HEK293 (cell line): Measurements from ENCODE around the gene PCSK1N.
A peak's percentile ranks its signal among the peaks of the same experiment; 100 is the strongest.

Source experiments
- CTCF ChIA-PET: fragments of 350-600 bp; formaldehyde crosslinking; extraction: SDS; loops from one replicate; lab custom pipeline; 2021; ENCODE audit warnings: antibody characterized with exemption; lab: Yijun Ruan, JAX
- POLR2A ChIA-PET: fragments of 300-600 bp; formaldehyde crosslinking; extraction: SDS; loops from one replicate; lab custom pipeline; 2020; ENCODE audit warnings: antibody characterized with exemption, inconsistent platforms; lab: Yijun Ruan, JAX
- H3K27ac ChIP-seq: fragments of 200-500 bp; sonication (Bioruptor generic); 2 replicates; pipeline ENCODE4 v1.5.1; 2014; ENCODE audit warnings: low read depth, low read length, control low read depth, inconsistent platforms; ENCODE audit errors: extremely low read depth
- H3K36me3 ChIP-seq, 2 experiments: fragments of 200-500 bp in 1 of 2; sonication (Bioruptor generic) in 1 of 2; 1 replicate in 1 of 2; 2 replicates in 1 of 2; pipeline ENCODE4 v1.5.1; 2014 to 2017; ENCODE audit warnings: inconsistent platforms in 2 of 2, low read length in 2 of 2; ENCODE audit not compliant: control insufficient read depth in 2 of 2, insufficient read depth in 1 of 2
- H3K4me1 ChIP-seq: fragments of 200-500 bp; sonication (Bioruptor generic); 2 replicates; pipeline ENCODE4 v1.5.1; 2014; ENCODE audit warnings: mild to moderate bottlenecking, low read length, inconsistent platforms; ENCODE audit not compliant: control insufficient read depth, insufficient read depth
- H3K4me3 ChIP-seq: 2 replicates; pipeline ENCODE4 v1.5.1; 2011; ENCODE audit warnings: low read depth, mild to moderate bottlenecking, control low read depth, low read length, moderate library complexity
- H3K9me3 ChIP-seq: fragments of 200-500 bp; sonication (Bioruptor generic); 2 replicates; pipeline ENCODE4 v1.5.1; 2014; ENCODE audit warnings: low read depth, low read length, inconsistent platforms; ENCODE audit not compliant: control insufficient read depth, insufficient read depth
- BCL11B ChIP-seq: fragments of 450-650 bp; formaldehyde crosslinking; IDR thresholded peaks from 2 replicates; pipeline ENCODE4 v1.5.1; 2016; ENCODE audit warnings: low read depth, missing biosample characterization, missing genetic modification characterization
- FEZF1 ChIP-seq: fragments of 450-650 bp; formaldehyde crosslinking; IDR thresholded peaks from 2 replicates; pipeline ENCODE4 v1.5.1; 2016; ENCODE audit warnings: missing biosample characterization, missing genetic modification characterization
- GLIS2 ChIP-seq: fragments of 450-650 bp; formaldehyde crosslinking; IDR thresholded peaks from 2 replicates; pipeline ENCODE4 v1.5.1; 2016; ENCODE audit warnings: missing biosample characterization, missing genetic modification characterization
- PRDM1 ChIP-seq: fragments of 450-650 bp; formaldehyde crosslinking; IDR thresholded peaks from 2 replicates; pipeline ENCODE4; 2016; ENCODE audit warnings: missing biosample characterization, missing genetic modification characterization
- ZBTB8A ChIP-seq: fragments of 450-650 bp; formaldehyde crosslinking; IDR thresholded peaks from 2 replicates; pipeline ENCODE4 v1.5.1; 2016; ENCODE audit warnings: missing biosample characterization, missing genetic modification characterization
- ZFP69B ChIP-seq: fragments of 450-650 bp; formaldehyde crosslinking; IDR thresholded peaks from 2 replicates; pipeline ENCODE4 v1.5.1; 2016; ENCODE audit warnings: missing biosample characterization, missing genetic modification characterization
- ZIC2 ChIP-seq: fragments of 450-650 bp; formaldehyde crosslinking; IDR thresholded peaks from 2 replicates; pipeline ENCODE4 v1.5.1; 2016; ENCODE audit warnings: missing biosample characterization, missing genetic modification characterization
- ZNF10 ChIP-seq: fragments of 450-650 bp; formaldehyde crosslinking; IDR thresholded peaks from 2 replicates; pipeline ENCODE4 v1.5.1; 2017; ENCODE audit warnings: missing biosample characterization, missing genetic modification characterization
- ZNF114 ChIP-seq: fragments of 450-650 bp; formaldehyde crosslinking; IDR thresholded peaks from 2 replicates; pipeline ENCODE4 v1.5.0; 2017; ENCODE audit warnings: missing biosample characterization, missing genetic modification characterization
- ZNF146 ChIP-seq: fragments of 450-650 bp; formaldehyde crosslinking; IDR thresholded peaks from 2 replicates; pipeline ENCODE4 v1.5.1; 2016; ENCODE audit warnings: missing biosample characterization, missing genetic modification characterization
- ZNF19 ChIP-seq: fragments of 450-650 bp; formaldehyde crosslinking; IDR thresholded peaks from 2 replicates; pipeline ENCODE4; 2016; ENCODE audit warnings: missing biosample characterization, missing genetic modification characterization, low read depth
- ZNF202 ChIP-seq: fragments of 450-650 bp; formaldehyde crosslinking; IDR thresholded peaks from 2 replicates; pipeline ENCODE4 v1.5.1; 2016; ENCODE audit warnings: missing biosample characterization, missing genetic modification characterization, borderline replicate concordance
- ZNF214 ChIP-seq: fragments of 450-650 bp; formaldehyde crosslinking; IDR thresholded peaks from 2 replicates; pipeline ENCODE4 v1.5.1; 2017; ENCODE audit warnings: missing biosample characterization, mild to moderate bottlenecking, missing genetic modification characterization, borderline replicate concordance
- ZNF324 ChIP-seq: fragments of 450-650 bp; formaldehyde crosslinking; IDR thresholded peaks from 2 replicates; pipeline ENCODE4 v1.5.1; 2016; ENCODE audit warnings: missing biosample characterization, missing genetic modification characterization
- ZNF335 ChIP-seq: fragments of 450-650 bp; formaldehyde crosslinking; conservative IDR thresholded peaks from 2 replicates; pipeline ENCODE4 v1.5.1; 2016; ENCODE audit warnings: missing biosample characterization, missing genetic modification characterization
- ZNF391 ChIP-seq: fragments of 450-650 bp; formaldehyde crosslinking; IDR thresholded peaks from 2 replicates; pipeline ENCODE4 v1.5.1; 2016; ENCODE audit warnings: low read depth, missing biosample characterization, missing genetic modification characterization, borderline replicate concordance
- ZNF426 ChIP-seq: fragments of 450-650 bp; formaldehyde crosslinking; IDR thresholded peaks from 2 replicates; pipeline ENCODE4 v1.5.1; 2017; ENCODE audit warnings: missing biosample characterization, missing genetic modification characterization, mild to moderate bottlenecking, inconsistent platforms, moderate library complexity
- ZNF433 ChIP-seq: fragments of 450-650 bp; formaldehyde crosslinking; IDR thresholded peaks from 2 replicates; pipeline ENCODE4 v1.5.1; 2016; ENCODE audit warnings: missing biosample characterization, missing genetic modification characterization, low read depth
- ZNF473 ChIP-seq: fragments of 450-650 bp; formaldehyde crosslinking; IDR thresholded peaks from 2 replicates; pipeline ENCODE4 v1.5.1; 2017; ENCODE audit warnings: missing biosample characterization, missing genetic modification characterization
- ZNF555 ChIP-seq: fragments of 450-650 bp; formaldehyde crosslinking; conservative IDR thresholded peaks from 2 replicates; pipeline ENCODE4 v1.5.1; 2017; ENCODE audit warnings: missing biosample characterization, mild to moderate bottlenecking, missing genetic modification characterization, inconsistent platforms
- ZNF561 ChIP-seq: fragments of 450-650 bp; IDR thresholded peaks from 2 replicates; pipeline ENCODE4 v1.5.1; 2018; ENCODE audit warnings: missing biosample characterization, missing genetic modification characterization, borderline replicate concordance
- ZNF621 ChIP-seq: fragments of 450-650 bp; formaldehyde crosslinking; IDR thresholded peaks from 2 replicates; pipeline ENCODE4 v1.5.1; 2017; ENCODE audit warnings: missing biosample characterization, missing genetic modification characterization
- ZNF658 ChIP-seq: fragments of 450-650 bp; formaldehyde crosslinking; IDR thresholded peaks from 2 replicates; pipeline ENCODE4; 2016; ENCODE audit warnings: missing biosample characterization, missing genetic modification characterization
- ZNF830 ChIP-seq: fragments of 450-650 bp; IDR thresholded peaks from 2 replicates; pipeline ENCODE4 v1.5.0; 2018; ENCODE audit warnings: missing biosample characterization, missing genetic modification characterization, low read depth, mild to moderate bottlenecking, moderate library complexity
- TF ChIP-seq, protein P1 (sequence below): fragments of 450-650 bp; formaldehyde crosslinking; IDR thresholded peaks from 2 replicates; pipeline ENCODE4 v1.5.1; 2016; ENCODE audit warnings: missing biosample characterization, missing genetic modification characterization
- TF ChIP-seq, protein P2 (sequence below): fragments of 450-650 bp; formaldehyde crosslinking; IDR thresholded peaks from 2 replicates; pipeline ENCODE4 v1.5.1; 2016; ENCODE audit warnings: missing biosample characterization, missing genetic modification characterization
- TF ChIP-seq, protein P3 (sequence below): fragments of 450-650 bp; formaldehyde crosslinking; IDR thresholded peaks from 2 replicates; pipeline ENCODE4 v1.5.1; 2016; ENCODE audit warnings: missing biosample characterization, missing genetic modification characterization
- TF ChIP-seq, protein P4 (sequence below): fragments of 450-650 bp; formaldehyde crosslinking; IDR thresholded peaks from 2 replicates; pipeline ENCODE4 v1.5.1; 2016; ENCODE audit warnings: missing biosample characterization, missing genetic modification characterization
- TF ChIP-seq, protein P5 (sequence below): fragments of 450-650 bp; IDR thresholded peaks from 2 replicates; pipeline ENCODE4 v1.5.1; 2018; ENCODE audit warnings: missing biosample characterization, mild to moderate bottlenecking, missing genetic modification characterization

The PCSK1N gene

DNA sequence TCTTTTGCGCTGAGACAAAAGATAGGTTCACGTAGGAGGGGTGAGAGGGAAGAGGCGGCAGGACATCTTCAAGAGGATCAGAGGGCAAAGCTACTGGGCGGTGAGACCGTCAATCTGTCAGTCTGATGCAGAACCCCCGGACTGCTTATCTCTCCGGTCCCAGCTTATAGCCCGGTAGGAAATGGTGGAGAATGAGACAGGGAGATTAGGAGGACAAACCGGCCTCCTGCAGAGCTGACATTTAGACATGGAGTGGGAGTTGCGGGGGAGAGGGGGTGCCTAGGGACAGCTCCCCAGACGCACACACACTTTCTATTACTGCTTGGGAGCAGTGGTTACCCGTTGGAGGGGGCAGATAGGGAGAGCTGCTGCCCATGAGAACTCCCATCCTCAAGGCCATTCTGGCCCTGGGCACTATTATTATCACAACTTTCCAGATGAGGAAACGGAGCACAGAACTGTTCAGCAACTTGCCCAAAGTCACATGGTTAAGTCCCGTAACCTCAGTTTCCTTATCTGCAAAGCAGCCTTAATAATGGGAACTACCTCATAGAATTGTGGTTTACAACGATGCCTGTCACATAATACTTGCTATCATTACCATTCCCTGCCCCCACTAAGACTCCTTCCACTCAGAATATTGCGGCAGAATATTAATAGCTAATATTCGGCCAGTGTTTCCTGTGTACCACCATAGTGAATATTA, 34.7 kb downstream of the PCSK1N start:
- peak overlapping the region; percentile 80 for H3K4me3 ChIP-seq
- no peaks in the 10 kb centered on the region for H3K9me3 ChIP-seq
- H3K4me1 ChIP-seq = peaks cover 4% of the 10 kb centered on the region; the same call in 1 of the 2 replicates
- ChIA-PET POLR2A (interaction anchor here (0.8 to 1.8 kb wide), 9 partner anchors 12 to 468 kb away, joined by 3 to 16 read pairs (median 5); partner anchors contain the start of genes EBP, PQBP1, SLC35A2 and TIMM17B), CTCF (interaction anchor here (0.9 kb wide), 1 partner anchor 138 kb away, joined by 5 read pairs; no protein-coding TSS in a partner anchor)
- peak overlapping the region; percentile 85 for H3K27ac ChIP-seq
- peaks cover 10 to 26% of the 10 kb centered on the region in 2 experiments; a peak in 2 of 3 replicates for H3K36me3 ChIP-seq
- TF ChIP-seq ZNF433 (no peak), ZNF214 (tag by site-specific recombination) (no peak), GLIS2 (tag by site-specific recombination) (no peak), ZFP69B (tag by site-specific recombination) (no peak), ZNF658 (no peak), ZNF555 (no peak), ZNF10 (tag by site-specific recombination) (no peak), ZNF114 (no peak), ZNF391 (tag by site-specific recombination) (no peak), ZBTB8A (tag by site-specific recombination) (no peak), ZNF473 (no peak), ZNF202 (tag by site-specific recombination) (no peak), FEZF1 (tag by site-specific recombination) (no peak), ZNF621 (no peak), BCL11B (tag by site-specific recombination) (peak; percentile 47; the same call in 1 of the 2 replicates), ZNF830 (no peak), ZNF146 (tag by site-specific recombination) (no peak), ZNF335 (tag by site-specific recombination) (peak; percentile 96), ZNF19 (tag by site-specific recombination) (no peak), ZNF561 (tag by site-specific recombination) (no peak), ZNF324 (tag by site-specific recombination) (no peak), ZIC2 (tag by site-specific recombination) (peak; percentile 67), PRDM1 (tag by site-specific recombination) (no peak), ZNF426 (tag by site-specific recombination) (no peak)
- TF ChIP-seq, protein P1, sequence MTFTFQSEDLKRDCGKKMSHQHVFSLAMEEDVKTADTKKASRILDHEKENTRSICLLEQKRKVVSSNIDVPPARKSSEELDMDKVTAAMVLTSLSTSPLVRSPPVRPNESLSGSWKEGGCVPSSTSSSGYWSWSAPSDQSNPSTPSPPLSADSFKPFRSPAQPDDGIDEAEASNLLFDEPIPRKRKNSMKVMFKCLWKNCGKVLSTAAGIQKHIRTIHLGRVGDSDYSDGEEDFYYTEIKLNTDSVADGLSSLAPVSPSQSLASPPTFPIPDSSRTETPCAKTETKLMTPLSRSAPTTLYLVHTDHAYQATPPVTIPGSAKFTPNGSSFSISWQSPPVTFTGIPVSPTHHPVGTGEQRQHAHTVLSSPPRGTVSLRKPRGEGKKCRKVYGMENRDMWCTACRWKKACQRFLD (tag by site-specific recombination) = no peak
- TF ChIP-seq, protein P2, sequence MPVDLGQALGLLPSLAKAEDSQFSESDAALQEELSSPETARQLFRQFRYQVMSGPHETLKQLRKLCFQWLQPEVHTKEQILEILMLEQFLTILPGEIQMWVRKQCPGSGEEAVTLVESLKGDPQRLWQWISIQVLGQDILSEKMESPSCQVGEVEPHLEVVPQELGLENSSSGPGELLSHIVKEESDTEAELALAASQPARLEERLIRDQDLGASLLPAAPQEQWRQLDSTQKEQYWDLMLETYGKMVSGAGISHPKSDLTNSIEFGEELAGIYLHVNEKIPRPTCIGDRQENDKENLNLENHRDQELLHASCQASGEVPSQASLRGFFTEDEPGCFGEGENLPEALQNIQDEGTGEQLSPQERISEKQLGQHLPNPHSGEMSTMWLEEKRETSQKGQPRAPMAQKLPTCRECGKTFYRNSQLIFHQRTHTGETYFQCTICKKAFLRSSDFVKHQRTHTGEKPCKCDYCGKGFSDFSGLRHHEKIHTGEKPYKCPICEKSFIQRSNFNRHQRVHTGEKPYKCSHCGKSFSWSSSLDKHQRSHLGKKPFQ (tag by site-specific recombination) = no peak
- TF ChIP-seq, protein P3, sequence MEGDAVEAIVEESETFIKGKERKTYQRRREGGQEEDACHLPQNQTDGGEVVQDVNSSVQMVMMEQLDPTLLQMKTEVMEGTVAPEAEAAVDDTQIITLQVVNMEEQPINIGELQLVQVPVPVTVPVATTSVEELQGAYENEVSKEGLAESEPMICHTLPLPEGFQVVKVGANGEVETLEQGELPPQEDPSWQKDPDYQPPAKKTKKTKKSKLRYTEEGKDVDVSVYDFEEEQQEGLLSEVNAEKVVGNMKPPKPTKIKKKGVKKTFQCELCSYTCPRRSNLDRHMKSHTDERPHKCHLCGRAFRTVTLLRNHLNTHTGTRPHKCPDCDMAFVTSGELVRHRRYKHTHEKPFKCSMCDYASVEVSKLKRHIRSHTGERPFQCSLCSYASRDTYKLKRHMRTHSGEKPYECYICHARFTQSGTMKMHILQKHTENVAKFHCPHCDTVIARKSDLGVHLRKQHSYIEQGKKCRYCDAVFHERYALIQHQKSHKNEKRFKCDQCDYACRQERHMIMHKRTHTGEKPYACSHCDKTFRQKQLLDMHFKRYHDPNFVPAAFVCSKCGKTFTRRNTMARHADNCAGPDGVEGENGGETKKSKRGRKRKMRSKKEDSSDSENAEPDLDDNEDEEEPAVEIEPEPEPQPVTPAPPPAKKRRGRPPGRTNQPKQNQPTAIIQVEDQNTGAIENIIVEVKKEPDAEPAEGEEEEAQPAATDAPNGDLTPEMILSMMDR = no peak
- TF ChIP-seq, protein P4, sequence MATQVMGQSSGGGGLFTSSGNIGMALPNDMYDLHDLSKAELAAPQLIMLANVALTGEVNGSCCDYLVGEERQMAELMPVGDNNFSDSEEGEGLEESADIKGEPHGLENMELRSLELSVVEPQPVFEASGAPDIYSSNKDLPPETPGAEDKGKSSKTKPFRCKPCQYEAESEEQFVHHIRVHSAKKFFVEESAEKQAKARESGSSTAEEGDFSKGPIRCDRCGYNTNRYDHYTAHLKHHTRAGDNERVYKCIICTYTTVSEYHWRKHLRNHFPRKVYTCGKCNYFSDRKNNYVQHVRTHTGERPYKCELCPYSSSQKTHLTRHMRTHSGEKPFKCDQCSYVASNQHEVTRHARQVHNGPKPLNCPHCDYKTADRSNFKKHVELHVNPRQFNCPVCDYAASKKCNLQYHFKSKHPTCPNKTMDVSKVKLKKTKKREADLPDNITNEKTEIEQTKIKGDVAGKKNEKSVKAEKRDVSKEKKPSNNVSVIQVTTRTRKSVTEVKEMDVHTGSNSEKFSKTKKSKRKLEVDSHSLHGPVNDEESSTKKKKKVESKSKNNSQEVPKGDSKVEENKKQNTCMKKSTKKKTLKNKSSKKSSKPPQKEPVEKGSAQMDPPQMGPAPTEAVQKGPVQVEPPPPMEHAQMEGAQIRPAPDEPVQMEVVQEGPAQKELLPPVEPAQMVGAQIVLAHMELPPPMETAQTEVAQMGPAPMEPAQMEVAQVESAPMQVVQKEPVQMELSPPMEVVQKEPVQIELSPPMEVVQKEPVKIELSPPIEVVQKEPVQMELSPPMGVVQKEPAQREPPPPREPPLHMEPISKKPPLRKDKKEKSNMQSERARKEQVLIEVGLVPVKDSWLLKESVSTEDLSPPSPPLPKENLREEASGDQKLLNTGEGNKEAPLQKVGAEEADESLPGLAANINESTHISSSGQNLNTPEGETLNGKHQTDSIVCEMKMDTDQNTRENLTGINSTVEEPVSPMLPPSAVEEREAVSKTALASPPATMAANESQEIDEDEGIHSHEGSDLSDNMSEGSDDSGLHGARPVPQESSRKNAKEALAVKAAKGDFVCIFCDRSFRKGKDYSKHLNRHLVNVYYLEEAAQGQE (tag by site-specific recombination) = no peak
- TF ChIP-seq, protein P5, sequence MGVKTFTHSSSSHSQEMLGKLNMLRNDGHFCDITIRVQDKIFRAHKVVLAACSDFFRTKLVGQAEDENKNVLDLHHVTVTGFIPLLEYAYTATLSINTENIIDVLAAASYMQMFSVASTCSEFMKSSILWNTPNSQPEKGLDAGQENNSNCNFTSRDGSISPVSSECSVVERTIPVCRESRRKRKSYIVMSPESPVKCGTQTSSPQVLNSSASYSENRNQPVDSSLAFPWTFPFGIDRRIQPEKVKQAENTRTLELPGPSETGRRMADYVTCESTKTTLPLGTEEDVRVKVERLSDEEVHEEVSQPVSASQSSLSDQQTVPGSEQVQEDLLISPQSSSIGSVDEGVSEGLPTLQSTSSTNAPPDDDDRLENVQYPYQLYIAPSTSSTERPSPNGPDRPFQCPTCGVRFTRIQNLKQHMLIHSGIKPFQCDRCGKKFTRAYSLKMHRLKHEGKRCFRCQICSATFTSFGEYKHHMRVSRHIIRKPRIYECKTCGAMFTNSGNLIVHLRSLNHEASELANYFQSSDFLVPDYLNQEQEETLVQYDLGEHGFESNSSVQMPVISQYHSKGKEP (tag by site-specific recombination) = no peak
